GM21529 (cell line): Measurements from ENCODE around the gene NPRL2.

Experiments used
- ATAC-seq: cut with Tn5 transposase; IDR thresholded peaks from one replicate; pipeline ENCODE4 v1.9.1; 2021; ENCODE audit not compliant: unreplicated experiment

NPRL2 gene

GRCh38 chr3:50373146-50374051 is 22.8 kb upstream of the NPRL2 start:
- no peak for ATAC-seq

- no peak for ATAC-seq
Measured at GRCh38 chr3:50372349-50372748, 21.8 kb upstream of the NPRL2 start.

- no peak for ATAC-seq
Measured at GRCh38 chr3:50371133-50371685, 20.6 kb upstream of the NPRL2 start.

GRCh38 chr3:50370594-50370993 is 20.0 kb upstream of the NPRL2 start:
- ATAC-seq = no peak

- no peak for ATAC-seq
Measured at GRCh38 chr3:50369012-50369670, 18.6 kb upstream of the NPRL2 start.

GRCh38 chr3:50365842-50366220 is 15.3 kb upstream of the NPRL2 start:
- ATAC-seq = no peak

- ATAC-seq = peak; percentile 87
Measured at GRCh38 chr3:50365080-50365841, 14.7 kb upstream of the NPRL2 start.

GRCh38 chr3:50364573-50365079 is 14.1 kb upstream of the NPRL2 start:
- peak; percentile 15 for ATAC-seq

- peak; percentile 10 for ATAC-seq
Measured at GRCh38 chr3:50359760-50360110, 9.2 kb upstream of the NPRL2 start.

- peak; percentile 98 for ATAC-seq
Measured at GRCh38 chr3:50358911-50359759, 8.6 kb upstream of the NPRL2 start, which contains the start of gene TMEM115. Gene TMEM115 (minus strand): TSS chr3:50359521. CDS start chr3:50359063, 458 bp downstream.

GRCh38 chr3:50358355-50358910 is 7.9 kb upstream of the NPRL2 start:
- no peak for ATAC-seq

GRCh38 chr3:50357481-50357880 is 6.9 kb upstream of the NPRL2 start:
- ATAC-seq = no peak

GRCh38 chr3:50356553-50356952 is 6.0 kb upstream of the NPRL2 start:
- no peak for ATAC-seq

- ATAC-seq = no peak
Measured at GRCh38 chr3:50355829-50356552, 5.4 kb upstream of the NPRL2 start.

- no peak for ATAC-seq
Measured at GRCh38 chr3:50354850-50355249, 4.3 kb upstream of the NPRL2 start.

GRCh38 chr3:50354186-50354764 is 3.7 kb upstream of the NPRL2 start:
- no peak for ATAC-seq

- no peak for ATAC-seq
Measured at GRCh38 chr3:50353245-50354004, 2.9 kb upstream of the NPRL2 start.

GRCh38 chr3:50352781-50353180 is 2.2 kb upstream of the NPRL2 start:
- no peak for ATAC-seq
